Panc1 (cell line): ENCODE data around the gene LPCAT4.

ENCODE experiments used
- CTCF ChIP-seq: fragments of 450-650 bp; IDR thresholded peaks from 2 replicates; pipeline ENCODE4 v1.5.1; 2017; ENCODE audit warnings: mild to moderate bottlenecking
- POLR2AphosphoS5 ChIP-seq: IDR thresholded peaks from 2 replicates; pipeline ENCODE4 v1.6.1; 2012; ENCODE audit warnings: mild to moderate bottlenecking, low read depth, low read length, moderate library complexity
- REST ChIP-seq, 2 experiments: IDR thresholded peaks; 2 replicates each; pipeline ENCODE4 v1.6.1; 2011 to 2012; ENCODE audit warnings: low read depth in 2 of 2, control low read depth in 1 of 2, low read length in 1 of 2, mild to moderate bottlenecking in 1 of 2, moderate library complexity in 1 of 2; ENCODE audit not compliant: insufficient read depth in 1 of 2

- TF ChIP-seq CTCF (no peak), POLR2AphosphoS5 (no peak), REST (IDR thresholded peaks at IDR 0.05; ENCODE audit: insufficient read depth in 1 of 2, low read depth in 2 of 2, low read length in 1 of 2) (no peak)
Observed at GRCh38 chr15:34341381-34342212, 25.4 kb downstream of the LPCAT4 start.
